Upper lobe of right lung (tissue), 1 donor: Measurements from ENCODE around the gene AP1B1. TPM values are rescaled to one million over a fixed set of nuclear protein-coding genes. Genes with fewer than 3 reads are reported as not detected.
A peak's percentile ranks its signal among the peaks of the same experiment; 100 is the strongest.
"Not testable (repeated sequence)": the region's sequence is repeated elsewhere in the genome, so short reads cannot be mapped to it uniquely, and the experiment has no call there.

ENCODE experiments used
- ATAC-seq: fragments of 200-7000 bp; cut with Tn5 transposase; one replicate; pipeline ENCODE4 v1.9.1; 2020; ENCODE audit warnings: mild to moderate bottlenecking, moderate library complexity
- DNase-seq: peaks from one replicate; pipeline ENCODE4 v3.0.0-alpha.2; 2020
- H3K27ac ChIP-seq: fragments of 200-600 bp; one replicate; pipeline ENCODE4 v1.8.0; 2022
- H3K27me3 ChIP-seq: fragments of 200-600 bp; one replicate; pipeline ENCODE4 v1.8.0; 2022; ENCODE audit warnings: mild to moderate bottlenecking
- H3K36me3 ChIP-seq: fragments of 200-600 bp; one replicate; pipeline ENCODE4 v1.8.0; 2022
- H3K4me1 ChIP-seq: fragments of 200-600 bp; one replicate; pipeline ENCODE4 v1.8.0; 2022
- H3K4me3 ChIP-seq: fragments of 200-600 bp; one replicate; pipeline ENCODE4 v1.8.0; 2022; ENCODE audit warnings: mild to moderate bottlenecking
- H3K9me3 ChIP-seq: fragments of 200-600 bp; one replicate; pipeline ENCODE4 v1.8.0; 2022
- CTCF ChIP-seq: fragments of 200-600 bp; IDR thresholded peaks from one replicate; pipeline ENCODE4 v1.8.0; 2022; ENCODE audit warnings: antibody characterized with exemption
- intact Hi-C: fragments of 100-400 bp; cut with DNase I; formaldehyde crosslinking; loops from one replicate; pipeline ENCODE4 v1.11.0; 2022
- total RNA-seq: library from RNA; stranded (reverse); fragmentation: NEBNext Ultra II Directional; extraction: Animal tissue kit (Norgen Biotek cat#: 25700); gene quantifications from one replicate; pipeline ENCODE4 v1.2.1, GENCODE V29; 2021
- donor health status: DM: no; HTN: yes; CAD: no; lungs with severe emphysema.

The AP1B1 gene
- total RNA-seq, 1 donor from 2014 or later: 62.4 TPM

- Histone ChIP-seq H3K4me3 (no peak overlapping the region), H3K36me3 (peaks cover 98% of the 10 kb centered on the region), H3K27me3 (no peaks in the 10 kb centered on the region), H3K9me3 (no peaks in the 10 kb centered on the region), H3K27ac (no peak overlapping the region), H3K4me1 (no peaks in the 10 kb centered on the region)
- intact Hi-C loops: no loop called here
- no peak for DNase-seq
- ATAC-seq: no peak
- no peak for TF ChIP-seq CTCF
These were observed 37.3 kb downstream of the AP1B1 start for GRCh38 chr22:29351042-29351441.

GRCh38 chr22:29348956-29349355 lies 39.4 kb downstream of the AP1B1 start:
- ATAC-seq: no peak
- H3K27me3 ChIP-seq: no peaks in the 10 kb centered on the region
- peaks cover 79% of the 10 kb centered on the region for H3K36me3 ChIP-seq
- H3K9me3 ChIP-seq: no peaks in the 10 kb centered on the region
- no peak overlapping the region for H3K27ac ChIP-seq
- intact Hi-C loops: no loop called here
- DNase-seq: no peak
- H3K4me1 ChIP-seq: no peaks in the 10 kb centered on the region
- TF ChIP-seq CTCF: no peak
- no peak overlapping the region for H3K4me3 ChIP-seq

GRCh38 chr22:29348041-29348440 lies 40.3 kb downstream of the AP1B1 start:
- no peaks in the 10 kb centered on the region for H3K4me1 ChIP-seq
- no peak for ATAC-seq
- intact Hi-C loops: no loop called here
- no peak for TF ChIP-seq CTCF
- H3K4me3 ChIP-seq: no peak overlapping the region
- H3K9me3 ChIP-seq: no peaks in the 10 kb centered on the region
- H3K36me3 ChIP-seq: peaks cover 78% of the 10 kb centered on the region
- no peak overlapping the region for H3K27ac ChIP-seq
- no peaks in the 10 kb centered on the region for H3K27me3 ChIP-seq
- DNase-seq: no peak

GRCh38 chr22:29346659-29347058 lies 41.7 kb downstream of the AP1B1 start:
- H3K27ac ChIP-seq: no peak overlapping the region
- intact Hi-C loops: no loop called here
- H3K9me3 ChIP-seq: no peaks in the 10 kb centered on the region
- peaks cover 78% of the 10 kb centered on the region for H3K36me3 ChIP-seq
- ATAC-seq (no peak), DNase-seq (no peak)
- TF ChIP-seq CTCF: no peak
- no peak overlapping the region for H3K4me3 ChIP-seq
- no peaks in the 10 kb centered on the region for H3K4me1 ChIP-seq
- H3K27me3 ChIP-seq: no peaks in the 10 kb centered on the region

GRCh38 chr22:29345932-29346331 lies 42.4 kb downstream of the AP1B1 start:
- Histone ChIP-seq H3K4me1 (no peaks in the 10 kb centered on the region), H3K36me3 (peaks cover 78% of the 10 kb centered on the region), H3K27me3 (no peaks in the 10 kb centered on the region), H3K4me3 (no peak overlapping the region), H3K27ac (no peak overlapping the region), H3K9me3 (no peaks in the 10 kb centered on the region)
- DNase-seq (no peak), ATAC-seq (peak; percentile 53)
- TF ChIP-seq CTCF: no peak
- intact Hi-C loops: no loop called here

GRCh38 chr22:29344889-29345288 lies 43.5 kb downstream of the AP1B1 start:
- H3K4me3 ChIP-seq, H3K4me1 ChIP-seq, H3K9me3 ChIP-seq, DNase-seq, ATAC-seq, H3K27me3 ChIP-seq, intact Hi-C loops, H3K27ac ChIP-seq: not testable (repeated sequence)
- H3K36me3 ChIP-seq: peaks cover 78% of the 10 kb centered on the region
